ENCODE results near the gene MMD. TPM values are rescaled to one million over a fixed set of nuclear protein-coding genes. Genes with fewer than 3 reads are reported as not detected.
A peak's percentile ranks its signal among the peaks of the same experiment; 100 is the strongest.
"Not testable (repeated sequence)": the region's sequence is repeated elsewhere in the genome, so short reads cannot be mapped to it uniquely, and the experiment has no call there.

Gene MMD
- total RNA-seq, 1 experiment from 2014 or later: 6.8 TPM

- H3K9me3 ChIP-seq: not testable (repeated sequence)
Measured at GRCh38 chr17:55389715-55390114, 31.9 kb downstream of the MMD start.

DNA sequence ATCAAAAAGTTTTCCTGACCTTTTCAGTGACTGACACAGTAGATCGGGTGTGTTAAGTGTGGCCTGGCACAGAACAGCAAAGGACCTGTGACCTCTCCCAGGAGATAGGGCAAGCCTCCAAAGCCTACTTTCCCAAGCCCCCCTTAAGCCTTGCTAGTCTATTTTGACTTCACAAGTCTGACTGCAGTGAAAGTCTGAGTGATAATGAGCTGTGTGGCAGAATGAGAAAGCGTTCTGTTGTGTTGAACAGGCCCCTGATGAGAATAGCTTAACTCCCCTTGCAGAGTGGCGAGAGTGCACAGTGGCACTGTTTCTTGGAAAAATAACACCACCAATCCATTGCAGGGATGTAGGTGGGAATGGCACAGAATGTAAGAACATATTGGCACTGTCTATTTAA, 32.8 kb downstream of the MMD start:
- Histone ChIP-seq H3K36me3 (no peaks in the 10 kb centered on the region), H3K27me3 (no peaks in the 10 kb centered on the region), H3K4me3 (no peak overlapping the region), H3K9me3 (no peaks in the 10 kb centered on the region)
- no peak for DNase-seq

More at GRCh38 chr17:55389715-55390114, 31.9 kb downstream of the MMD start:
- DNase-seq, H3K4me3 ChIP-seq, H3K27me3 ChIP-seq, H3K36me3 ChIP-seq: not testable (repeated sequence)

- H3K36me3 ChIP-seq: no peaks in the 10 kb centered on the region
- H3K27me3 ChIP-seq: no peaks in the 10 kb centered on the region; the same call in 1 of the 2 replicates
- H3K4me3 ChIP-seq: no peak overlapping the region
- H3K9me3 ChIP-seq: no peaks in the 10 kb centered on the region
- DNase-seq: no peak
Measured at GRCh38 chr17:55386796-55387332, 34.8 kb downstream of the MMD start.

DNA sequence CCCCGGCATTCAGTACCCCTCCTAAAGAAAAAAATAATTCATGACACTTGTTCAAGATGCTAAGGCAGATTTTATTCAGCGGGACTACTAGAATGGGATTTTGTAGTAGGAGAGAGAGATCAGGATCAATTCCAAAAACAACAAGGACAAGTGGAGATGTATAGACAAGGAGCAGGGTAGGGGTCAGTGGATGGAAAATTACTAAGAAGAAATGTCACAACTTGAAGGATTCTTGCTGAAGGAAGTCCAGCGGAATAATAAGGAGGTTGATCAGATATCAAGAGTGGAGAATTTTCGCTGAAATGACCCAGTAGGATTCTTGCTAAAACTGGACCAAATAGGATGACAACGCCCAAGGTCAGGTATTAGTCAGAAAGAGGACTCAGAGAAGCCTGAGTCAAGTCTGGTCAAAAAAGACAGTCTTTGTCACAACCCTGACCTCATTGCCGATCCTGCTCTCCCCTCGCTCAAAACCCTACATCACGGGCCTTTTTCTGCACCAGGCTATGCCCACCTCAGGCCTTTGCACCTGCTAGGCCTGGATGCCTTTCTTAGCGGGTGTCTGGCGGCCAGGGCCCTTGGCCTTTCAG, 36.9 kb downstream of the MMD start:
- Histone ChIP-seq H3K36me3 (no peaks in the 10 kb centered on the region), H3K4me3 (no peak overlapping the region), H3K9me3 (no peaks in the 10 kb centered on the region), H3K27me3 (no peaks in the 10 kb centered on the region; the same call in 1 of the 2 replicates)
- DNase-seq: no peak

- Histone ChIP-seq H3K4me3 (no peak overlapping the region), H3K36me3 (no peaks in the 10 kb centered on the region), H3K9me3 (no peaks in the 10 kb centered on the region), H3K27me3 (no peaks in the 10 kb centered on the region; the same call in 1 of the 2 replicates)
- no peak for DNase-seq
Measured at GRCh38 chr17:55383771-55384642, 37.6 kb downstream of the MMD start.

DNA sequence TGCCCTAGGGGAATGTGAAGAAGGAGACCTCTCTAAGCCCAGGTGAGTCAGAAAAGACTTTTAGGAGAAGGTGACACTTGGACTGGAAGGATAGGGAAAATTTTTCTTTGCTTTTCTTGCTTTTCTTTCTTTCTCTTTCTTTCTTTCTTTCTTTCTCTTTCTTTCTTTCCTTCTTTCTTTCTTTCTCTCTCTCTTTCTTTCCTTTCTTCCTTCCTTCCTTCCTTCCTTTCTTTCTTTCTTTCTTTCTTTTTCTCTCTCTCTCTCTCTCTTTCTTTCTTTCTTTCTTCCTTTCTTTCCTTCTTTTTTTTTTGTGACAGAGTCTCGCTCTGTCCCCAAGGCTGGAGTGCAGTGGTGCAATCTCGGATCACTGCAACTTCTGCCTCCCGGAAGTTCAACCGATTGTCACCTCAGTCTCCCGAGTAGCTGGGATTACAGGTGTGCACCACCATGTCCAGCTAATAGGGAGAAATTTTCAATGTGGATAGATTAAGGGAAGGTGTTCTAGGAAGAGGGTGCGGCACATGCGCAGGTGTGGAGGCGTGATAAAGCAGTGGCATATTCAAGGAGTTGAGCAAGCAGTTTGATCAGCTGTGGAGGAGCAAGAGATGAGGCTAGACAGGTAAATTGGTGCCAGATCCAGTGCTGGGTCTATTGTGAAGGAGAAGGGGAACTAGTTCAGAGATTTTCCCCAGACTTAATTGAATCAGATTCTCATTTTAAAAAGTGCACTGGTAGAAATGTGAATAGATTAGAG, 40.4 kb downstream of the MMD start:
- Histone ChIP-seq H3K36me3 (no peaks in the 10 kb centered on the region), H3K4me3 (no peak overlapping the region), H3K9me3 (no peaks in the 10 kb centered on the region), H3K27me3 (no peaks in the 10 kb centered on the region; the same call in 1 of the 2 replicates)
- DNase-seq: no peak

DNA sequence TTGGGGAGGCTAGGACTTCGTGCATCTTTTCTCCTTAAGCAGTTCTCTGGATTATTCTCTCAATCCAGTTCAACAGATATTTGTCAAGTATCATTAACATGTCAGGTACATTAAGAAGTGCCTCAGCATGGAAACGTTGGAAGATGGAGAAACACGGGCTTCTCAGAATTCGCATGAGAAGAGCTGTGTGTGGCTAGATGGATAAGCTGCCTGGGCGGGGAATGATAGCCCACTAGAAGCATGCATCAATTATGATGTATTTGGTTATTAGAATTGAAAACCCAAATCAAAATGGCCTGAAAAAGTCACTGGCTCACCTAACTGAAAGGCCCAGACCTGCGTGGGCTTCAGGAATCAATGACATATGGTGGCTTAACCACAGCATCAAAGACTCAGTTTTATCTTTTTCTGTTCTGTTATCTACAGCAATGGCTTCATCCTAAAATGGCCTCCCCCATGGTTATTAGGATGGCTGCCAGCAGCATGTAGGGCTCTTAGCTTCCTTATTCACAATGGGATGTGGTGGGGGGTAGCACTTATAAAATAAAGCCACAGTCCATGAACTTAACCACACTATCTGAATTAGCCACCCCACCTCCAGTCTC, 43.9 kb downstream of the MMD start:
- Histone ChIP-seq H3K36me3 (no peaks in the 10 kb centered on the region), H3K27me3 (no peaks in the 10 kb centered on the region; the same call in 1 of the 2 replicates), H3K4me3 (no peak overlapping the region), H3K9me3 (no peaks in the 10 kb centered on the region)
- no peak for DNase-seq

GRCh38 chr17:55368706-55369105, 52.9 kb downstream of the MMD start:
- Histone ChIP-seq H3K9me3 (no peaks in the 10 kb centered on the region), H3K36me3 (no peaks in the 10 kb centered on the region), H3K4me3 (no peak overlapping the region), H3K27me3 (no peaks in the 10 kb centered on the region; the same call in 1 of the 2 replicates)
- no peak for DNase-seq

DNA sequence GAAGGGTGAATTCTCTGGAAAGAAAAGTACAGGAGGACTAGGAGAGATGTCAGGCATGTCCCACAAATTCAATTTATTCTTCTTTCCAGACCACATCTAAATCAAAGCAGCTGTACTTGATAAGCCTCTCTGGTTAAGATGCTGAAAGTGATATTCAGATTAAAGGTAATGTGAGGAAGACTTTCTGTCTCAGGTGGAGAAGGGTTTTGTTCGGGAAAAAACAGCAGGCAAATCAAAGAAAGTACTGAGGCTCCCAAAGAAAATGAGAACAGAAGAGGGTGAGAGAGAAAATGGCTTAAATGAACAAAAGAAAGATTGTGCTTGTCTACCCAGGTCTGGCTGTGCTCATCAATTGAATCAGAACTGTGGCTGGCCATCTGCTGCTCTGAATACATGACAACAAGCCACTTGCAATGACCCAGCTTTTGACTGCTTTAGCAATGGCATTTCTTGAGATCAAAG, 55.6 kb downstream of the MMD start:
- H3K4me3 ChIP-seq: no peak overlapping the region
- peaks cover 4% of the 10 kb centered on the region; the same call in 1 of the 2 replicates for H3K9me3 ChIP-seq
- no peaks in the 10 kb centered on the region; the same call in 1 of the 2 replicates for H3K27me3 ChIP-seq
- DNase-seq: no peak
- no peaks in the 10 kb centered on the region for H3K36me3 ChIP-seq

DNA sequence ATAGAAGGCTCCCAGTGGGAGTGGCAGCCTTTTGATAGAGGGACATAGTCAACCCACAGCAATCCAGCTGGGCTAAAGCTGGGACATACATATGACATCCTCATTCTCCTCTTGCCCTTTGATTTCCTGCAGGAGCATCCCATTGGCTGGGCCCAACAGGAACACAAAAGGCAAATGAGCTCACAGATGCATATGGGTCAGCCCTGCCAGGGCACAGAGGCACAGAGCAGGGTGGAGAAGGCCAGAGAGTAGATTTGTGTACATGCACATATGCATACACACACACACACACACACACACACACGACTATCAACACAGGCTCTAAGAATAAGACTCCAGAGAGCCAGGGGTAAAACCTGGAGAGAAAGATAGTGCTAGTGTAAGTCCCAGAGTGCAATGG, 58.6 kb downstream of the MMD start:
- Histone ChIP-seq H3K27me3 (no peaks in the 10 kb centered on the region; the same call in 1 of the 2 replicates), H3K9me3 (peaks cover 4% of the 10 kb centered on the region; the same call in 1 of the 2 replicates), H3K4me3 (no peak overlapping the region), H3K36me3 (no peaks in the 10 kb centered on the region)
- DNase-seq: no peak

DNA sequence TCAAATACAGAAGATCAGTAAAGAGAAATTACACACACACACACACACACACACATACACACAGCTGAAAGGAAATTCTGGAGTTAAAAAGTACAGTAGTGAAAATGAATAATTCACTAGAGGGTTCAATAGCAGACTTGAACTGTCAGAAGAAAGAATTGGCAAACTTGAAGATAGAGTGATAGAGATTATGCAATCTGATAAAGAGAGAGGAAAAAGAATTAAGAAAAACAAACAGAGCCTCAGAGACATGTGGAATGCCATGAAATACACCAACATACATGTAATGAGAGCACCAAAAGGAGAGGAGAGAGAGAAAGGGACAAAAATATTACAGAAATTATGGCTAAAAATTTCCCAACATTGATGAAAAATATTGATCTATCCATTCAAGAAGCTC, 60.7 kb downstream of the MMD start:
- no peak overlapping the region for H3K4me3 ChIP-seq
- H3K27me3 ChIP-seq: no peaks in the 10 kb centered on the region
- H3K36me3 ChIP-seq: no peaks in the 10 kb centered on the region
- H3K9me3 ChIP-seq: peaks cover 4% of the 10 kb centered on the region; the same call in 1 of the 2 replicates
- DNase-seq: no peak

DNA sequence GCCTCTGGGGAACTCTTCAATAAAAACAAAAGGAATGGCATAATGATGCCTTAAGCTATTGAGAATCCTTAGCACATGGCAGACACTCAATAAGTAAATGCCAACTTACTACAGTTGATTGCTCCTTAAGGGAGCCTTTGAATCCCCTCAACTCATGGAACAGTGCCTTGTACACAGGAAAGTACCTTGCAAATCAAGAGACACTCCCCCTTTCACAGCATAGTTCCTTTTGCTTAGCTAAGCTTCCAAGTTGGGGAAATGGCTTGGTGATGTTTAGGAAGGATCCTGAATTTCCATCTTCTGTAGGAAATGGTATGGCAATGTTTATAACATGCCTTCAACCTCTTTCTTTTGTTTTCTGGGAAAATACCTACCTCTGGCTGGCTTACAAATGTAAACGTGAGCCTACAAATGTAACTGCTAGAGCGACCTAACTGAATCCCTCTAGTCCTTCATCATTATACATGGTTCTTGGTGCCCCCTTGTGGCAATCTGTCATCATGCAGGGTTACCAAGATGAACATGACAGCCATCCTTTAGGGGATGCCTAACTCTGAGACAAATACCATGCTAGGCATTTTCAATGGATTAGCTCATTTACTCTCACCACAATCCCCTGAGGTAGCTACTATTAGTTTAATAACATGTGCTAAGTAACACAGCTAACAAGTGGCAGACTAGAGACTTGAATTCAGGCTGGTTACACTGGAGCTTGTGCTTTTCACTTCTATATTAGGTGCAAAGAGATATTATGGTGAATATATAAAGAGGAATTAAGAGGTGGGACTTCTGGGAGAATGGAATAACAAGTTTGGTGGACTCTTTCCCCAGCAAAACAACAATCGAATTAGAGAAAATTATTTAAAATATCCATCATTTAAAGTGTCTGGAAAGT, 65.0 kb downstream of the MMD start:
- Histone ChIP-seq H3K36me3 (no peaks in the 10 kb centered on the region), H3K27me3 (no peaks in the 10 kb centered on the region), H3K4me3 (no peak overlapping the region), H3K9me3 (peaks cover 6% of the 10 kb centered on the region; the same call in 1 of the 2 replicates)
- DNase-seq: peak; percentile 56

DNA sequence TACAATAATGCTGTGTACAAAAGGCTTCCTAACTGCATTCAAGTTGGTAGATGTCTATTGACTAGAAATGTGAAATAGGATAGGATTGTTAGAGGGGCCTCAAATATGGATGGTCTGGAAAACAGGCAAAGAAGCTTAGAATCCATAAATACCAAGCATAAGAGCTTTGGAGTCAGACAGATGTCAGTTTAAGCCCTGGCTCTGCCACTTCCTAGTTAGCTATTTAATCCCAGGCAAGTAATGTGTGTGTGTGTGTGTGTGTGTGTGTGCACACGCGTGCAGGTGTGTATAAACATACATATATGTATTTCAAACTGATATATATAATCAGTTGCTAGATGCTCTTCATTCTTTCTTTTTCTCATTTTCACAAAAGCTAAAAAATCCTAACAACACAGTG, 66.7 kb downstream of the MMD start:
- no peak for DNase-seq
- Histone ChIP-seq H3K27me3 (no peaks in the 10 kb centered on the region), H3K9me3 (peaks cover 3% of the 10 kb centered on the region; the same call in 1 of the 2 replicates), H3K4me3 (no peak overlapping the region), H3K36me3 (no peaks in the 10 kb centered on the region)

GRCh38 chr17:55354010-55354409, 67.6 kb downstream of the MMD start:
- Histone ChIP-seq H3K9me3 (peaks cover 3% of the 10 kb centered on the region; the same call in 1 of the 2 replicates), H3K27me3 (no peaks in the 10 kb centered on the region), H3K4me3 (no peak overlapping the region), H3K36me3 (no peaks in the 10 kb centered on the region)
- DNase-seq: no peak

GRCh38 chr17:55351226-55351625, 70.4 kb downstream of the MMD start:
- Histone ChIP-seq H3K4me3 (no peak overlapping the region), H3K36me3 (no peaks in the 10 kb centered on the region), H3K9me3 (peaks cover 3% of the 10 kb centered on the region; the same call in 1 of the 2 replicates), H3K27me3 (no peaks in the 10 kb centered on the region)
- DNase-seq: no peak
